GM12865 (cell line): ENCODE data around the gene SUN2.

Source experiments
- DNase-seq: peaks from one replicate; pipeline ENCODE4 v3.0.0; 2010; ENCODE audit warnings: low read depth
- H3K4me3 ChIP-seq: 2 replicates; pipeline ENCODE4 v1.5.1; 2011; ENCODE audit warnings: mild to moderate bottlenecking, low read depth, low read length, control low read depth
- CTCF ChIP-seq: IDR thresholded peaks from 2 replicates; pipeline ENCODE4 v1.5.1; 2011; ENCODE audit warnings: low read length, control low read depth, low read depth, inconsistent platforms; ENCODE audit not compliant: insufficient read depth; ENCODE audit errors: missing control alignments

Gene SUN2

GRCh38 chr22:38706101-38706900 lies 49.5 kb downstream of the SUN2 start:
- H3K4me3 ChIP-seq: peak overlapping the region; percentile 79
- peak; percentile 49 for DNase-seq
- TF ChIP-seq CTCF: no peak

GRCh38 chr22:38705235-38706100 lies 50.3 kb downstream of the SUN2 start, which contains the start of gene GTPBP1:
GTPBP1 (plus strand) TSS chr22:38705944; CDS start chr22:38705956, 12 bp downstream.
- TF ChIP-seq CTCF: no peak
- H3K4me3 ChIP-seq: peak within 1 kb of the TSS; percentile 79
- peak; percentile 100 for DNase-seq

GRCh38 chr22:38704654-38705234 lies 51.1 kb downstream of the SUN2 start:
- no peak for TF ChIP-seq CTCF
- peak overlapping the region; percentile 55 for H3K4me3 ChIP-seq
- no peak for DNase-seq

GRCh38 chr22:38700789-38701628 lies 54.8 kb downstream of the SUN2 start, which contains the start of gene JOSD1:
JOSD1 (minus strand) TSS chr22:38700943; CDS start chr22:38699987, 956 bp downstream.
- H3K4me3 ChIP-seq: peak within 1 kb of the TSS; percentile 74
- peak; percentile 98 for DNase-seq
- no peak for TF ChIP-seq CTCF

- no peak for DNase-seq
- no peak for TF ChIP-seq CTCF
- peak overlapping the region; percentile 74 for H3K4me3 ChIP-seq
Observed at GRCh38 chr22:38700270-38700788, 55.5 kb downstream of the SUN2 start.

- no peak for DNase-seq
- no peak for TF ChIP-seq CTCF
- H3K4me3 ChIP-seq: peak overlapping the region; percentile 74
Observed at GRCh38 chr22:38699784-38700183, 56.0 kb downstream of the SUN2 start.
